Measurements from ENCODE around the gene SLC10A1.

DNA sequence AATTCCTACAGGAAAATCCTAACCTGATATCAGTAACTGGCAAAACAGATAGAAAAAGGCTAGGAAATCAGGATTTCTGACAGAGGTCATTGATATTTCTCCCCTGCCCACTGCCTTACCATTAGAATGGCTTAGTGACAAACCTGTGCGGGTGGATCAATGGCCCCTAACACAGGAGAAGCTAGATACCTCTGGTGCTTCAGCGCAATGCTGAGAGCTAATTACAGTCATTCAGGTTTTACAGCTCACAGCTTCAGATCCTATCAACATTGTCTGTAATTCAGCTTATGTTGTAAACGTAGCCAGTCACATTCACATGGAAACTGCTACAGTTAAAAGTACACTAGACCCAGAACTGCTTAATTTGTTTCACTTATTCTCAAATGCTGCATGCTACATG, 17.4 kb upstream of the SLC10A1 start:
- TF ChIP-seq CTCF (conservative IDR thresholded peaks at IDR 0.05; ENCODE audit: low read length) (no peak), EZH2phosphoT487 (IDR thresholded peaks at IDR 0.05; ENCODE audit: borderline replicate concordance, low read depth, low read length) (no peak)

Data from OCI-LY7 (cell line).